Activated naive CD4-positive, alpha-beta T cell (primary cell): ENCODE results near the gene ZNF618.

Experiments used
- DNase-seq, 4 experiments: peaks; one replicate each; lab custom pipeline; 2025; lab: John Stamatoyannopoulos, UW

ZNF618 gene

DNA sequence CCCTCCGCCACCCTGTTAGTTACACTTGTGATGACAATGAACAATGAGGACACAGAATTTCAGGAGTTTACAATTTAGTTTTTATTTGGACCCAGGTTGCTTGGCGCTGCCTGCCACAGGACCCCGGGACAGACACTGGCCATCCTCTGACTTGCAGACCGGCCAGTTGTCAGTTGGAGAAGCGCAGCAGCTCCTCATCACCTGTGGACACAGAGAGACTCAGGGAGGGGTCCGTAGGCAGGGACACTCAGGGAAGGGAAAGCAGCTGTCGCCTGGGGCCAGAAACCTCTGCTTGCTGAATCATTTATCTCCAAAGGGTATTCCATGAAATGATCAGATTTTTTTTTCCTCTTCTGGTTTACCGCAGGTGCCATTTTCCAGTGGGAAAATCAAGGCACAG lies 184.0 kb downstream of the ZNF618 start:
- DNase-seq = no peak

DNA sequence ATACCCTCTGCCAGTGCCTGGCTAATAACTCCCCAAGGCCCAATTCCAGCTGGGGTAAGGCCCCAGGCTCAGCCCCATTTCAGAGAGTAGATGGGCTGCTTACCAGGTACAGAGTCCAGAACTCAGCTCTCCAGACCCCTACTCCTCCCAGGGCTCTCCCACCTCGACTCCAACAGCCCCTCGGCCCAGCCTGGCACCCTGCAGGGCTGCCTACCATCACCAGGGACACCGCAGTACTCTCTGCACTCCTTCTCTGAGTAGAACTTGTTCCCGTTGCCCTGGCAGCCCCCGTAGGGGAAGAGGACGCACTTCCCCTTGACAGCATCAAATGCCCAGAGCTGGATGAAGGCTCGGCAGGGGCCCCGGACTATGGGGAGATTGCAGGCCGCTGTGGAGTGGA lies 184.6 kb downstream of the ZNF618 start:
- no peak for DNase-seq

DNA sequence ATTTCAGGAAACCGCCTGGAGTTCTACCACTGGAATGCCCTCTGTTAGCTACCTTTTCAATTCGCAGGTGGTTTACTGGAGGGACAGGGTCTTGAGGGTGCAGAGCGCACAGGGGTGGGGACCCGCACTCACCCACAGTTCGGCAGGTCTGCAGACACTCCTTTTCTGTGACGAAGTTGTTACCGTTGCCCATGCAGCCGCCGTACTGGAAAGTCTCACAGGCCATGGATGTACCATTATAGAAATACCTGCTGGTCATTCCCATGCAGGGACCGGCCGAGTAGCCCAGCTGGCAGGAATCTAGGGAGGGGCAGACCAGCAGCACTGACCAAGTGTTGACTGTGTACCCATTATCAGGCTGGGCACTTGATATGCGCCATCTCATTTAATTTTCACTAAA lies 185.2 kb downstream of the ZNF618 start:
- DNase-seq = no peak

DNA sequence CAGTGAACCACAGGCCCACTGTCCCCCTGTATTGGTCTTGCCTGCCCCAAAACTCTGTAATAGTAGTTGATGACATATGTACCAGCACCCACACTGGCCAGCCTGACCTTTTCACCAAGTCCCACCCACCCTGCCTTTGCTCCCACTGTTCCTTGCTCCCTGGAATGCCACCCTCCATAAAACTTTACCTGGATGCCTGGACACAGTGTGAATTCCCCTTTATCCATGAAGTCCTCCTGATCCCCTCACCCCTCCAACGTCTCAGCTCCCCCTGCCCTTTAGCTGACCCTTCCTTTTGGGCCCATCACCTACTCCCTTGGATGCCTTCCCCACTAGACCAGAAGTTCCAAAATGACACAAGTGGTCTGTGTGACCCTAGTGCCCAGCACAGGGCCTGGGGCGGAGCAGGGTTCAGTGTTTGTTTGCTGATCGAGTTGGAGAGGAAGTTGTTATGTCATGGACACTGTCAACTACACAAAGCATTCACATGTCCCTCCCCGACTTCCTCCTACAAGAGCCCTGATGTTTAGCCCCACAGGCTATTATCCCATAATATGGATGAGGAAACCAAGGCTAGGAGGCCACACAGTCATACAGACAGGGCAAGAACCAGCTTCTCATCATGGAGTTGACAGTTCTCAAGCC lies 185.8 kb downstream of the ZNF618 start:
- no peak for DNase-seq

DNA sequence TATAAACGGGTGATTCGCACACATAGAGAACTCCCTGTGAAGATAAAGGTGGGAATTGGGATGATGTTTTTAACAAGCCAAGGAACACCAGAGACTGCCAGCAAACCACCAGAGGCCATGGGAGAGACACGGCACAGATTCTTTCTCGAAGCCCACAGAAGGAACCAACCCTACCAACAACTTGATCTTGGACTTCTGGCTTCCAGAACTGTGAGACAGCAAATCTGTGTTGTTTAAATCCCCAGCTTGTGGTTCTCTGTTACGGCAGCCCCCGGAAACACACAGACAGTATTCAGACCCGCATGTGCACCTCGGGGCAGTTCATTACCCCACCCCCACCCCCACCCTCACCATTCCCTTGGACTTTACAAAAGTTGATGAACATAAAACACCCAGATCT lies 189.2 kb downstream of the ZNF618 start:
- no peak for DNase-seq

DNA sequence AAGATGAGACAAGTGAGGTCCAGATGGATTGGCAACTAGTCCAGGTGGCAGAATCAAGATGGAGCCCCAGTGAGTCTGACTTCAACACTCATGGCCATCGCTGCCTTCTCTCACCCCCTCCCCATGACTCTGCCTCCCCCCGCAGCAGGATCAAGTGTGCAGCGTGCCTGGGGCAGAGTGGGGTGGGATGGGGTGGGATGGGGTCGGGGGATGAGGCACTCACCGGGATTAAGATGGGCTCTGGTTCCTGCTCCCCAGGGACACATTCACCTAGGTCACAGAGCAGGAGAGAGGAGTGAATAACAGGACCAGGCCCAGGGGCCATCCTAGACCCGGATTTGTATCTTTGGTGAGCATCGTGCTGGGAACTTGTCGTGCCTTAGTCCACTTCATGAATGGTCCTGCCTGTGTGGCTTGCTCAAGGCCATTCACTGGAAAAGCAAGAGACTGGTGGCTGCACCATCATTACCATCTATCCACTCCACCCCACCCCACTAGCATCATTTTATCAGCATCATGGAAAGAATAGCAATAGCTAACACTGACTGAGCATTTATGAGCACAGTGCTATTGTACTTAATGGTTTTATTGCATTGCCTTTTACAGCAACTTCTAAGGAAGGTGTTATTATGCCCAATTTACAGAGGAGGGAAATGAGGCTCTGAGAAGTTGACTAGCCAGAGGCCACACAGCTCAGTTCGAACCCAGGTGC lies 193.5 kb downstream of the ZNF618 start:
- DNase-seq = no peak

DNA sequence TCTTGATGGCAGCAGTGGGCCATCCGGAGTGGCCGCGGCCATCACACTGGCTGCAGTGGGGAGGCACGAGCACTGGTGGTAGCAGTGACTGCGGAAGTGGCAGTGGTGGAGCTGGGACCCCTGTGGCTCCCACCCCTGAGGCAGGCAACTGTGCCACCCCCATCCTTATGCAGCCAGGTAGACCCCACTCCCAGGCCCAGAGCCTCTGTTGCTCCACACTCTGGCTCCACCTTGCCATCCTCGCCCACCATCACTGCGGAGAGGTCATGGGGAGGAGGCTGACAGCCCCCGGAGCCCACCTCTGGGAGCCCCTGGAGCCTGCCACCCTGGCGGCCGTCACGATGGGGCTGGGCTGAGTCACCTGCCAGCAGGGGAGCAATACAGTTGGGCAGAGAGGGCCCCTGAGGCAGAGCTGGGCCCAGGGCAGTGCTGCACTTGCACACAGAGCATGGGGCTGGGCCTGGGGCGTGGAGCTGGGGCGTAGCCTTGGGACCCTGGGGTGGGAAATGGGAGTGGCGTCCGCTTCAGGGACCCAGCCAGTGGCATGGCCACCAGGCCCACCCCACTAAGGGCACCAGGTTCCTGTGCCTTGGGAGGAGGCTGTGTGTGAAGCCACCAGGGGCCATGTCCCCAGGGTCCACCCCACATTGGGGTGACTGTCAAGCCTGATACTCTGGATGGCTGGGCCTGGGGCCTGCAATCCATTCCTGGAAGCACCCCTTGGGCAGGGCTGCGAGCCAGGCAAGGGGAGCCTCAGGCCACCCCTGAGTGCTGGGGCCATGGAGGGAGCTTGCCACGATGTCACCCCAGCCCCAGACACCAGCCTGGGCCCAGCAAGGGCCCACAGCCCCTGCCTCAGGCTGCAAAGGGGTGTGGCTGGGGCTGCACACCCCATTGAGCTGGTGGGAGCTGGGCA lies 194.3 kb downstream of the ZNF618 start:
- no peak for DNase-seq

DNA sequence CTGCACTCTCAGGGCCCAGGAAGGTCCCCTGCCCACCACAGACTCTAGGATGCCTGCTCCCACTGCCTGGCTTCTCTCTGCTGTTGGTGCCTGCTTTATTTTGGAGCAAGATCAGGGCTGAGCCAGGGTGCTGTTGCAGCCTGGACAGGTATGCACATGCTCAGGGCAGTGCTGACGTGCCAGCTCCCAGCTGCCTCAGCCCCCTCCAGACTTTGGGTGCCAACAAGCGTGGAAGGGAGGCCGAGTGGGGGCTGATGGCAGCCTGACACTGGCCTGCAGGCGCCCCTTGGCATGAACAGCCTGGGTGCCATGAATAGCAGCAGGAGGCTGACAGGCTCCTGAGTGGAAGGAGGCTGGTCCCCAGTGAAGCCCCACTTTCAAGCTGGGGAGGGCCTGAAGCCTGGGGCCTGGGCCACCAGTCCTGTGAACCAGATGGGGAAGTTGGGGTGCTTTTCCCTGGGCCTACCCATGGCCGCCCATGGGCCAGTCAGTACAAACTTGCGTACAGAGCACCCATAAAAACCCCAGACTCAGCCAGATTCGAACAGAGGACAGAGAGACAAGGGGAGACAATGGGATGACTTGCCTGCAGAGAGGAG lies 195.2 kb downstream of the ZNF618 start:
- DNase-seq = no peak

DNA sequence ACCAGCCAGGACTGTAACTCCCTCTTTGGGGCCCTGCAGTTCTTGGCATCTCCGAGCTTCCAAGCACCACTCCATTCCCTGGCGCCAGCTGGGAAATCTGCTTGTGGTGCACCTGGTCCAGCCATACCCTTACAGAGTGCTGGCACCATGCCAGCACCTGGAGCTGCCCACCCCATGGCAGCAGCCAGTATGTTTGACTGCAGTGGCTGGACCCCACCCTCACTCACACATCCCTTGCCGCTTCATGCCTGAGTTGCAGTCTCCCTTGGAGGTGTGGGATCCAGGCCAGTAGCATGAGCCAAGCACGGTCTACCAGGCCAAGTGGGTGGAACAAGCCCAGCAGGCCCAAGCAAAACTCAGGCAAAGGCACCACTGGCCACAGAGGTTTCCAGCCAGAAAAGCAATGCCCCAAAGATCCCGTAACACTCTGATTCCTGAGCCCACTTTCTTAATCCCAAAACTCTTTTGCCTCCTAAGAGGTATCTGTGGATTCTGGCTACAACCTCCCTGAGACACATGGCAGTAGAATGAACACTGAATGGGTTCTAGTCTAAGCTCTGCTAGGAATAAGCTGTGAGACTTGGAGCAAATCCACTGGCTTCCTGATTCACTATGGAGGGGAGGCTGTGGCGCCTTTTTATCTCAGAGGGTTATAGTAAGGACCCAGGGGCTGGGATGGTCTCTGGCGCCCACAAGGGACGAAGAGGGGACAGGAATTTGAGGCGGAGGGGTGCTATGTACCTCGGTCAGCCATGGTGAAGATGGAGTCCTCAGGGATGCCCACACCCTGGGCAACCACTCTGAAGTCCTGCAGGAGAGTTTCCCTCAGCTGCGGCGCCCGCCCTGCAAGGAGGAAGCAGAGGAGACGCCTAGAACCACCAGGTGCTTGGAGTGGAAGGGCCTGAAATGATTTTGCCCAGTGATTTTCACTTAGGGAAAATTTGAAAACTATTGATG lies 196.4 kb downstream of the ZNF618 start:
- no peak for DNase-seq

DNA sequence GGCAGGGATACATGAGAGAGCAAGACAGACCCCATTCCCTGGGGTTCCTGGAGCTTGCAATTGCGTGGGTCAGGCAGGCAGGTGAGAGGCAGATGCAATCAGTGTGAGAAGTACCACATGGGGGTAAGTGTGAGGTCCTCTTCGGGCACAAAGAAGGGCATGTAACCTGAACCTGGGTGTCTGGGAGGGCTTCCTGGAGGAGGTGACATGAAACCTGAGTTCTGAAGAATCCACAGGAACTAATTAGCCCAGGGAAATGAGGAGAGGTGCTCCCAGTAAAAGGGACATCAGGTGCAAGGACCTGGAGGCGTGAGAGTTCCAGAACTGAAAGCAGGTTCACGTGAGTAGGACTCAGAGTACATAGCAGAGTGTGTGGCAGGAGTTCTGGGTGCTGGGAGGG lies 199.5 kb downstream of the ZNF618 start:
- DNase-seq = no peak

DNA sequence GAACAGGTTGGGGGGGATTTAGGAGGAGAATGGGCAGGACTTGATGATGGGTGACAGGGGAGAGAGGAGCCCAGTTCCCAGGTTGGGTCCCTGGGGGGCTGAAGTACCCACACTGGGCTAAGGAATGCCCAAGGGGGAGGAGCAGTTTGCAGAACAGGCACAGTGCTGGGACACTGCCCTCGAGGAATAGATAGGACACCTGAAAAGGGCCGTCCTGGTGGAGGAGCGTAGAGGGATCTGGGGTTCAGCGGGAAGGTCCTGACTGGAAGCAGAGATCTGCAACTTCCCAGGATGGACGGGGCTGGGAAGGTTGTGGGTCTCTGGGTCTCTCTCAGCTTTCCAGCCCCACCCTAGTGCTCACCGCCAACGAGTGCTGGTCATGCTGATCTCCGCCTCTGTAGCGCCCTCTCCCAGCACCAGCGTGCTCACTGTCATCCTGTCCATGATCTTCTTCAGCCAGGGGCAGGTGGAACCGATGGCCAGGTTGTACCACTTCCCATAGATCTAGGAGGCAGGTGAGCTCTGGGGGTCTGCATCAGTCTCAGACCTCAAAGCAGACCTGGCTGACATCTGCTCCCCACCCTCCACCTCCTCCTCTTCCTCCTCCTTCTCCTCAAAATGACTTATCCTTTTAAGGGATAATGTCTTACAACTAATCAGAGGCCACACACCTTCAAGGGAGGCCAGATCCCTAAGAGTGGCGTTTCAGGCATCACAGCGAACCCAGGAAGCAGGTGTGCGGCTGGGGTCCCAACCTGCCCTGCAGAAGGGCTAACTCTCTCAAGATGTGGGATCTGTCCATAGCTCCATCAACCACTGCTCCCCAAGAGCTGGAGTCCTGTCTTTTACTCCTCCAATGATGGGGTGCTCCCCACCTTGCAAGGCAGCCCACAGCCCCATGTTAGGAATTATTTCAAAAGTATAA lies 200.4 kb downstream of the ZNF618 start:
- no peak for DNase-seq

DNA sequence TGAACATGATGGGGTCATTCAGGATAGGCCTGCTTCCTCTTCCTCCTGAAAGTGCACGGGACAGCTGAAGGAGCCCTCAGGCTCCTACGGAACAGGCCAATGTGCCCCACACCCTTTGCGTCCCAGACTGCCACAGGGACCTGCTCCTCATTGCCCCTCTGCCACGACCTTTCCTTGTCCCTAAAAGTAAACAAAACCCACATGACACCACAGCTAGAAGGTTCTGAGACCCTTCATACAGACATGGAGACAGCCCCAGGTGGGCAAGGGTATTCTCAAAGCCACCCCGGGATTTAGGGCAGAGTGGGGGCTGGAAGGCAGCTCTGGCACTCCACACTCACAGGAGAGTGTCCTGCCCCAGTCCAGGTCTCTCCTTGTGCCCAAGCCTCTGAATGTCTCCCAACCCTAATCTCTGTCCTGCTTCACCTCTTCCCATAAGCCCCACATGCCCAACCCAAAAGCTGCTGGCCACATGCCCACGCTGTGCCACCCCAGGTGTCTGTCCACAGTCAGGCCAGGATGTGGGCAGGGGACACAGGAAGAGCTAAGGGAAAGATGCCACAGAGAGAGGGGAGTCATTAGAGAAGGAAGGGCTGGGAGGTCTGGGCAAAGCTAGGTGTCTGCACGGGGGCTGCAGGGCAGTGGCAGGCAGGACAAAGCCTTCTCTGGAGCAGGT lies 201.2 kb downstream of the ZNF618 start:
- no peak for DNase-seq

DNA sequence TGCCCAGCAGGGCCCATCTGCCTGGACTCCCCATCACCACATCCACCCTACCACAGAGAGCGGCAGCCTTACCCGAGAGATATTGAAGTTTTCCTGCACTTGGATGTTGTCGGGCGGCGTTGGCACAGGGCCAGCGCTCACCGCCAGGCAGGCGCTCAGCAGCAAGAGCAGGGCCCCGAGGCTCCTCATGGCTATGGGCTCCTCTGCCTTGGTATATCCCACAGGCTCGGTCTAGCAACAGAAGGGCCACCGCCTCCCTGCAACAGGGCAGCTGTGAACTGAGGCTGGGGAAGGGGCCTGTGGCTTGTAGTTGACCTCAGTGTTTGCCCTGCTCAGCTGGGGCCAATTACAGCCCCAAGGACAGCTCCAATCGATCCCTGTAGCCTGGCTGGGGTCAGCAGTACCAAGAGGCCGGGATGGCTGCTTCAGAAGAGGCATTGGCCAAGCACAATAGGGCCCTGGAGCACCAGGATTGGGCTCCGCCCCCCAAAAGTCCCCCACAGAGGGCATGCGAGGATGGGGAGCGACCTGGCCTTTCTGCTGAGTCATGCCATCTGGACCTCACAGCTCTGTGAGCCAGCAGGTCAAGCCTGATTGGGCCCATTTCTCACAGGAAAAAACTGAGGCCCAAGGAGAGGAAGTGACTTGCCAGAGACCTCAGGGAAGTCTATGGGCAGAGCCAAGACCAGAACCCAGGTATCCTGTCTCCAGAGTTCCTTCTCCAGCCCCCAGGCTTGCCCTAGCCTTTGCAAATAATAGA lies 202.1 kb downstream of the ZNF618 start, which contains the start of gene AMBP:
AMBP (minus strand) TSS at position 280 of the 760 bp plus-strand sequence; CDS start at position 189, 91 bp downstream.
- DNase-seq = no peak

DNA sequence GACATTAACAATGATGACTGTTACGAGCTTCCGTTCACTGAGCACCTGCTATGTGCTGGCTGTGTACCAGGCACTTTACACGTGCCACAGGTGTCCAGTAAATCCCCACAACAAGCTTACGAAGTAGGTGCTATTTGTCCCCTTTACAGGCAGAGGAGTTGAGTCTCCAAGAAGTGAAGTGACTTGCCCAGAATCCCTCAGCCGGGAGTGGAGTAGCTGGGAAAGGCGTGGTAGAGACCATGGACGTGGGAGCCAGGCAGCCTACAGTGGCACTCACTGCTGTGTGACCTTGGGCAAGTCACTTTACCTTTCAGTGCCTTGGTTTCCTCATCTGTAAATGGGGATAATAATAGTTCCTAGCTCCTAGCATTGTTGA lies 202.7 kb downstream of the ZNF618 start:
- DNase-seq = no peak

DNA sequence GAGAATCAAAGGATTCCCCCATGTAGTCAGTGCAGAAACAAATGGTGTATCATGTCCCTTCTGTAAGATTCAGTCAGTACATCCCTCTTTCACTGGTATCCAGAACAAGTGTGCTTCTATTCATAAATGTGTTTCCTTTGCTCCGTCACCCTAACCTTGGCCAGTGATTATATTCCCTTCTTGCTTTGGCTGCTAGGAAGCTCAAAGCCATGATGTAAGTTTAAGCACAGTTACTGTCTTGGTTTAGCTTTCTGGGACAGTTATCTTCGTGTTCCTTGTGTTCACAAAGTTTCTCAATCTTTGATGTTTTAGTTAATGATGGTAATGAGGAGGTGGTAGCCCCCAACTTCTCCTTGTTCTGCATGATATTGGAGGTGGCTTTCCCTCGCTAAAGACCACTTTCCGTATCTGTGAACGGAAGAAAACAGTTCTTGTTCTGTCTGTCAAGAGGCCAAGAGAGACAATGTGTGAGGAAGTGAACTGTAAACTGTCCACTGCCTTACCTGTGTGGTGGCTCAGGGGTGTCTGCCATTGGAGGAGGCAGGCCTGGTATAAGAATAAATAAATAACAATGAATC lies 204.2 kb downstream of the ZNF618 start:
- DNase-seq = no peak

DNA sequence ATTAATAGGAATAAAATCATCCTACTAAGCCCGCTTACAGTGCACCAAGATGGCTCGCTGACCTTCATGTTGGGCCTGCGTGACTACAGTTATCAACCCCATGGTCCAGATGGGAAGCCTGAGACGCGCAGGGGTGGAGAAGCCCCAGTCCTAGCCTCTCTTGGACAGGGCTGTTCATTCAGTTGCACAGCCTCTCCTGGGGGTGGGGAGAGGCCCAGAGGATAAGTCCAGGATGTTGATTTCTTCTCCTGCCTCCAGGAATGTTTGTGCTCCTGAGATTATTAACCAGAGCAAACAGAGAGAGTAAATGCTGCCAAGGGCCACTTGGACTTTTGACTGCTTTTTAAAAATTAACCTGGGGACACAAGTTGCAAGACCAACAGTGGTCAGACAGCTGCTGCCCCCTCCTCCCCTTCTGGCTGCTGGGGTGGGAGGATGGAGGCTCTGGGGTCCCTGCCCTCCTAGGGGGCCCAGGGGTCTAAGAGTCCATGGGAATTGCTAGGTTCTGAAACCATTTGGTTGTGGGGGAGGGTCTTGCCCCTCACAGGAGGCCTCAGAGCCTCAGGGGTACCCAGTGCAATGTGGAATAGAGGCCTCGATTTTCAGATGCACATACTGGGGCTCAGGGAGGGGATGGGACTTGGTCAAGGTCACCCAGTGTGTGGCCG lies 204.8 kb downstream of the ZNF618 start:
- no peak for DNase-seq

DNA sequence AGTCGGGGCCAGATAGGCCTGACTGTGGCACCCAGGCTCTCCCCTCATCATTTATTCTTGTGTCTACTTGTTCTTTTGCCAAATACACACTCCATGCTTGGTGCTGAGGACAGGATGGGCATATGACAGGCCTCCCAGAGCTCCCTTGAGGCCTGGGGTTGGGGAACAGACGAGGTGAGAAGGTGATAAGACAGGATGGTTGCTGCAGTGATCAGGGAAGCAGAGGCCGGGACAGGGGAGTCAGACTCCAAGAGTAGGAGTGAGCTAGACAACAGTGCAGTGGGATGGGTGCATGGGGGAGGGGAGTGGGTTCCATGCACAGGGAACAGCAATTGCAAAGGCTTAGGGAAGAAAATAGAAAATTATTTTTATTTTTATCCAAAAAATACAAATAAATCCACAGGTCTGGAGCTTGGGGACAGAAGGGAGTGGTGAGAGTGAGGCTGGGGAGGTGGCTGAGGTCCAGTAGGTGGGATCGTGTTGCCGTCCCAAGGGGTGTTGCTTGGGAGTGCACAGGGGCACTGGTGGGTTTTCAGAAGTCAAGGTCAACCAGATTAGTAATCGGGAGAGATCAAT lies 205.4 kb downstream of the ZNF618 start:
- no peak for DNase-seq
